NCI-H82 treated with DMSO at 0.1 percent for 48 hours (cell line): Measurements from ENCODE around the gene PLEKHG2.
A peak's percentile ranks its signal among the peaks of the same experiment; 100 is the strongest.

Experiments
- DNase-seq: peaks from one replicate; lab custom pipeline; 2025; ENCODE audit not compliant: unreplicated experiment; lab: John Stamatoyannopoulos, UW

The PLEKHG2 gene

DNA sequence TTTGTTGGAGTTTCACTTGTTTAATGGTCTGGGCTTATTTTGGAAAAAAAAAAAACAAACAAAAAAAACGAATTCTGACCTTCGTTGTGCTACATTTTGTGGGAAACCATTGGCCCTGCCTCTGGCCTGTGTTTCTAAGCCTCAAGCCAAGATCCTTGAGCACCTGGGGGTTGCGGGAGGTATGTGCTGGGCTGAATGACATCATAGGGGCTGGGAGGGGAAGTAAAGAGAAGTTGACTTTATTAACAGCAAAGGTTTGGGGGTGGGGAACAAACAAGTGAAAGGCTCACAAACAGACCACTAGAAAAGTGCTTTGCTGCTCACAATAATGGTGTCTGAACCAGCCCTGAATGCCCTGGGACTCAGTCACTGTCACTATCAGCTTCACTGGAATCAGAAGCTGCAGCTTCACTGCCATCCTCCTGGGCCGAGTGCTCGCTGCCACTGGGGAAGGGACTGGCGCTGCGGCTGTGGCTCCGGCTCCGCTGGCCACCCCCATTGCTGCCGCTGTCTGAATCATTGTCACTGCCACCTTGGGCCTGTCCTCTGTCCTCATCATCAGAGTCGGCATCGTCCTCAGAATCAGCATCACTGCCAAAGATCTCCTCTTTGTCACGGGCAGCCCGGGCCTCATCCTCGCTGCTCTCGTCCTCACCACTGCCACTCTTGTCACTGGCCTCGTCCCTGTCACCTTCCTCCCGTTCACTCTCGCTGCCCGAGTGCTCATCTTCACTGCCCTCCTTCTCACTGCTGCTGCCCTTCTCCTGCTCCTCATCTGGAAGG, 26.6 kb upstream of the PLEKHG2 start:
- DNase-seq = no peak

DNA sequence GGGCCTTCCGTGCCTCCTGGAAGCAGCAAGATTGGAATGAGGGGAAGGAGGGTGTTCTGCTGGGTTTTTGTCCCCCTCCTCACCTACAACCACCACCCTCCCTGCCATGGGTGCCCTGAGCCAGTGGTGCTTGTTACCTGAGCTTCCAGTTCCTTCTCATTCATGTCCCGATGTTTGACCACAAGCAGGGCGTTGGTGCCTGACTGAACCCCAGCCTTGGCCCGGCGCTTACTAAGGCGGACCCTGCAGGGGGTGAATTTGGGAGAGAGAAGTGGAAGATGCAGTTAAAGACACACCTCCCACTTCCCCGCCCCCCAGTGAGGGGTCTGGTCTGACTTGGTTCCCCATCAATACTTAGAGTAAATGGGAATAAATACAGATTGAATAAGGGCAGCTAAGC, 25.9 kb upstream of the PLEKHG2 start:
- DNase-seq = no peak

DNA sequence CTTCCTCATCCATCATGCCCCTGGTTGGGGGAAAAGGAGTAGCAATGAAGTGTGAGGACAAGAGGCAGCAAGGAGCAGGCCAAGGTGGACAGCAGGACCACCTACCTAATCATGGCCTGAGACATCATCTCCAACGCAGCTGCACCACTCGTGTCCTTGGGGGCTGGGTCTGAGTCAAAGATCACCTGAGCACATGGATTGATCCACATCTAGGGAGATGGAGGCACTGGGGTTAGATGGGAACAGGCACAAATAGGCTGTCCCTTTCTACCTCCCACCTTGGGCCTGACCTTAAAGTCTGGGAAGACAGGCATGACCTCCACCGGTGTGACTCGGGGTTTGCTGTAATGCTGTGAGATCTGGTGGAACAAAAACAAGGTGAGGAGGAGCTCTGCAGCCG, 23.8 kb upstream of the PLEKHG2 start:
- DNase-seq = no peak

DNA sequence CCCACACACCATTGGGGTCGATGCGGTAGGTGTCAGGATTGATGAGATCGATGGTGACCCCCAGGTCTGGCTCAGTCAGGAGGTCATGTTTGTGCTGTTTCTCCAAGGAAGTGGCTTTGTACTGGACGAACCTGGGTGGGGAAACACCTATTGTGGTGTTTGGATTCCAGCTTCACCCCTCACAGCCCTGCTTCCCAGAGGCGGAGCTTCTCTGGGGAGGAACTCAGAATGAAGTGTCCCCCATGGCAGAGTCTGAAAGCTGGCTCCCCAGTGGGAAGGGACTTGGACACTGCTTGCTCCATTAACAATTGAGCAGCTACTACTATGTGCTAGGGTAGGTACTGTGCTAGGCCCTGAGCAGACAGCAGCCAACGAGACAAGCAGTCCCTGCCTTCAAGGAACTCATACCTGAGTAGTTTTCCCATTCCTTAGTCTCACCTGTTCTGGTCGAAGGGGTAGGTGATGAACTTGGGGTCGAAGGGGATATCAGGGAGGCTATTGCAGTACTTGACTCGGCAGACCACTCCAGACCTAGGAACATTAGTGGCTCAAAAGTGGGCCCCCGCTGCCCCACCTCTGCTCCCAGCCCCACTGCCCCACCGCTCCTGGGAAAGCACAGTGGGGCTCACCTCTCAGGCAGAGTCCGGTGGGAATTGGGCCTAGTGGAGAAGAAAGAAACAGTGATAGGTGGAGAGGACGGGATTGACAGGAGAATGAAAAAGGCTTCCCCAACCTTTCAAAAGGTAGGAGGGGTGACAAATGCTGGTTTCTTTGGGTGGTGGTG, 22.6 kb upstream of the PLEKHG2 start:
- DNase-seq = no peak

DNA sequence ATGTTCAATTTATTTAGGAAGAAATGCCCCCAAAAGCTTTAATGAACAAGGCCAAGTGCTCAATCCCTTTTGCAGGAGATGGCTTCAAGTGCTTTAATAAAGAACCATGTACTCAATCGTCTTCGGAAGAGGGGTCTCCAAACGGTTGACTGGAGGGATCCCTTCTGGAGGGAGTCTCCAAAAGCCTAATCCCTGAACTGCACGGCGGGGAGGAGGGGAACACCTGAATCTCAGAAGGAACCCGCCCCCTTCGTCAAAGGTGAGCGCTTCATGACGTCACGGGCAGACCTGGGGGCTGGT, 22.1 kb upstream of the PLEKHG2 start:
- no peak for DNase-seq

DNA sequence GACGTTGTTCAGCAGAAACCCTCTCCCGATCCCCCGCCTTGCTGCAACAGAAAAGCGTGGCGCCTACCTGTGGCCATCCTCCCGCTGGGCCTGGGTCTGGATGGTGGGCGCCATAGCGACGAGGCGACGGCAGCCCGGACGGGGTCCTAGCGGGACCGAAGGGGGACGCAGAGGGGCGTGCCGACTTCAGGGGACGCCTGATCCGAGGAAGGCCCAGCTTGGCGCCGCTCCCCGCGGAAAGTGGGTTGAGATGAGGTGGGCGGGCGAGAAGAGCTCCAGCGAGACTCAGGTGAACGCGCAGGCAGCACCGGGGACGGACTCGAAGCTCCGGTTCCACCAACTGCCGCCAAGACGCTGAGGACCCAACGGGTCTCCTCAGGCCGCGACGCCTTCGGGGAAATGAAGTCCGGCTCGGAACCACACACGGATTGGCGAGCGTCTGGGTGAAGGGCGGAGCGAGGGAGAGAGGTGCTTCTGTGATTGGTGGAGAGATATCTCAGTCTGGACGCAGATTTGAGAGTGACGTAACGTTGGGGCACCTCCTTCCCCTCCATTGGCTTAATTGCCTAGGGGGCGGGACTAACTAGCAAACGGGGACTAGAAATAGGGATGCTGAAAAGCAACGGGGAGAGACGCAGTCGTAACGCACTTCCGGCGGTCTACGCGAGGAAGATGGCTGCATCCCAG, 21.6 kb upstream of the PLEKHG2 start, which contains the start of the genes MED29 and PAF1:
Gene MED29 (plus strand): TSS at position 628 of the 687 bp plus-strand sequence. CDS start 45 bp downstream, at position 673.
Gene PAF1 (minus strand): TSS at position 356 of the 687 bp plus-strand sequence. CDS start 242 bp downstream, at position 114.
- peak; percentile 100 for DNase-seq

DNA sequence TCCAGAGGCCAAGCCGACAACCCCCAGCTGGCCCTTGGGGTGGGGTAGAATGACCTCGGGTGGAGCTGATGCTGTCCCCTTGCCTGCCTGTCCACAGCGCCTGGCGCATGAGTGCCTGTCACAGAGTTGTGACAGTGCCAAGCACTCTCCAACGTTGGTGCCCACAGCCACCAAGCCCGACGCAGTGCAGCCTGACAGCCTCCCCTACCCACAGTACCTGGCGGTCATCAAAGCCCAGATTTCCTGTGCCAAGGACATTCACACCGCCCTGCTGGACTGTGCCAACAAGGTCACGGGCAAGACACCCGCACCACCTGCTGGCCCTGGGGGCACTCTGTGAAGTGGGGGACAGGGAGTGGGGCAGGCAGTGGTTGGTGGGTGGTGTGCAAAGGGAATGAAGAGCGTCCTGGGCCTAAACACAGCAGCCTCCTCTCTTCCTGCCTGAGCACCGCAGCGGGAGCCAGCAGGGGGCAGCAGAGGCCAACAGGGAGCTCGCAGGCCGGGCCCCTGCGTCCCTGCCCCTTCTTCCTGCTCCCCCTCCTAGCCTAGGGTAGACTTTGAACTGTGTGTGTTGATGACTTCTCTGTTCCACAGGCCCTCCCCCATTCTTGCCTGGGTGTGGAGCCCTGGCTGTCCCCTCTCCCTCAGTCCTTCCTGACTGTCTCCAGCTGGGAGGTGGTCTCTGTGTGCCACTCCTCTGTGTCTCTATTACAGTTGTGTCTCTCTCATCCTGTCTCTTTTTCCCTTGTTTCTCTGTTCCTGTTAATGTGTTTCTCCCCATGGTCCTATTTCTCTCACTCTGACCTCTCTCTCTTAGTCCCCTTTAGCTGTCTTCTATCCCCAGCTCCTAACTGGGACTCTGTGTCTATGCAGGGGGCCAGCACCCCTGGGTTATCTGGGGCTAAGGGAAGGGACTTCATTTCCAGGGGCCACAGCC, 14.8 kb upstream of the PLEKHG2 start:
- DNase-seq = peak; percentile 38

DNA sequence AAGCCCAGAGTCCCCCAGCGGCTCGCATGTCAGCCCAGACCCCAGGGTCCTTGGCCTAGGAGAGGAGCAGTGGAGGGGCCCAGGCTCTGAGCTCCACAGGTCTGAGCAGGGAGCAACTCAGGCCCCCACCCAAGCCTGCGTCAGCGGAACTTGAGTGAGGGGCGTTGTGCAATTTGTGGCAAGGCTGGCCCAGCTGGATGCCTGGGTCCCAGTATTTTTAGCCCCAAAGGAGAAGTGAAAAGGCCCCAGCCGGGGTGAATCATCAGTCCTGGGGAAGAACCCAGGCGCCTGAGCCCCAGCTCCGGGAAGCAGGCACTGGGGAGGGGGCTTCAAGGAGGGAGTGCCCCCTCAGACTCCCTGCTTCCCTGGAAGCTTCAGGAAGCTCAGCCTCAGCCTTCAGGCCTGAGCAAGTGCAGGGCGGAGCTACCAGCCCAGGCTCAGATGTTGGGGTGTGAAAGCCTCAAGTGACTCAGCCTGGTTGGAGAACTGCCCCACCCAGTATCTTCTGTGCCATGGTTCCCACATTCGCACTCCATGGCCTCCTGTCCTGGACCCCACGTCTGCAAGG, 14.1 kb upstream of the PLEKHG2 start:
- DNase-seq = no peak

DNA sequence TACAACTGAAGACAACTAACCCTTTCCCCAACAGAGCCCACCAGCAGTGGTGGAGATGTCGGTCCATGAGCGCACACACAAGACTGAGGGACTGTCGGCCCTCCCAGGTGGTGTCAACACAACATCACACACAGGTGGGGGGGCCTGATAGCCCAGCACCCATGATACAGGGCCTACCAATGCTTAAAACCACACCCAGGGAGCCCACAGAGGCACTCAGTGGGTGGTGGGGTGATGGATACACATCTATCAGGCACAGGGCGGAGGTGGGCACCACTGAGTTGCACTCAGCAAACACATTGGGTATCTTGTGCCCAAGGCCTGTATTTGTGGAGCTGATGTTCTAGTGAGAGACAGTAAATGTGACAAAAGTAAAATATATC, 12.8 kb upstream of the PLEKHG2 start:
- DNase-seq = no peak

DNA sequence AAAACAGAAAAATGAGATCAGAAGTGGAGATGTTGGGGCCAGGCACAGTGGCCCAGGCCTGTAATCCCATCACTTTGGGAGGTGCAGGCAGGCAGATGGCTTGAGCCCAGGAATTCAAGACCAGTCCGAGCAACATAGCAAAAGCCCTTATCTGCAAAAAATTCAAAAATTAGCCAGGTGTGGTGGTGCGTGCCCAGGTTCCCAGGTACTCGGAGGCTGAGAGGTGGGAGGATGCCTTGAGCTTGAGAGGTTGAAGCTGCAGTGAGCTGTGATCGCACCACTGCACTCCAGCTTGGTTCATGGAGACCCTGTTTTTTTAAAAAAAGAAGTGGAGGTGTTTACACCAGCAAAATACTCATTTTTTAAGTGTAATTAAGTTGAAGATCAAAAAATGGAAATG, 12.4 kb upstream of the PLEKHG2 start:
- no peak for DNase-seq

DNA sequence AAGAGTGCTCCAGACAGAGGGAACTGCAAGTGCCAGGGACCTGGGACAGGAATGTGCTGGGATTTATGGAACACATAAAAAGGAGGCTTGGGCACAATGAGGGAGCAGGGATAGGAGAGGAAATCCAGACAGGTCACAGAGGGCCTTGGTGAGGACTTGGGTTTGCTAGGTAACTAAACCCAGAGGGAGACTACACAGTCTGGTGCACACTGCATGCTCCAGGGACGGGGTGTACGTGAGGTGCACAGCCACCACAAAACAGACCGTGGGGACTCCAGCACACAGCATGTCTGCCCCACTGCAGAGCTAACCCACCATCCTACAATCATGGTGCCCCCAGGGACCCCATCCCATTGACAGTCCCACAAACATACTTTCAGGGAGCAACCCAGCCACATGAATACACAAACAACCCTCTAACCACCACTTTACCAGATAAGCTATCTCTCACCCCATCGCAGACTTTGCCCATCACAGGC, 11.4 kb upstream of the PLEKHG2 start:
- no peak for DNase-seq

DNA sequence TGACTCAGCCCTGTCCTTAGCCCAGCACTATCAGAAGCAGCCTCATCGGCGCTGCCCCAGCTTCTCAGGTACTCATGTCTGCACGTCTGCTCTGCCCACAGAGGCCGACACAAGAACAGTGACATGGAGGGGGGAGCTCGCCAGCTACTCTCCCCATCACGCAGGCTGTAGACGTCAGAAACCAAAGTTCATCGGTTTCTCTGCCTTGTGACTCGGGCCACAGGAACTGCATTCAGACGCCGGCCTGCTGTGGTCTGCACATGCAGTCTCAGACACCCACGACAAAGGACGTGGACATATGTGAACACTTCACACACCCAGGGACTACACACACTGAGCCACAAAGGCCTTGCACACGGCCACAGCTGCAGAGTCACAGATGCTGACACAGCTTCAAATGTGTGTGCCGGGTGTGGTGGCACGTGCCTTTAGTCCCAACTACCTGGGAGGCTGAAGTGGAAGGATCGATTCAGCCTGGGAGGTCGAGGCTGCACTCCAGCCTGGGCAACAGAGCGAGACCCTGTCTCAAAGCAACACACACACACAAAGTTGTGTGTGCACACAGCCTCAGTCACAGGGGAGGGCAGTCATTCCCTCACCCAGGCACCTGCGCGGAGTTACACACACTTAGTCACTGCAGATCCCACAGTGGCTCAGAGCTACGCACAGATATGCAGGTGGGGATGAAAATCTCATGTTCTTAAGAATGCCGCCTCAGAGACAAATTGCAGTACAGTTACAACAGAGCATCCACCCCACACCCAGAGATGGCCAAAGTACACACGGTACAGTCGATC, 10.7 kb upstream of the PLEKHG2 start:
- no peak for DNase-seq

DNA sequence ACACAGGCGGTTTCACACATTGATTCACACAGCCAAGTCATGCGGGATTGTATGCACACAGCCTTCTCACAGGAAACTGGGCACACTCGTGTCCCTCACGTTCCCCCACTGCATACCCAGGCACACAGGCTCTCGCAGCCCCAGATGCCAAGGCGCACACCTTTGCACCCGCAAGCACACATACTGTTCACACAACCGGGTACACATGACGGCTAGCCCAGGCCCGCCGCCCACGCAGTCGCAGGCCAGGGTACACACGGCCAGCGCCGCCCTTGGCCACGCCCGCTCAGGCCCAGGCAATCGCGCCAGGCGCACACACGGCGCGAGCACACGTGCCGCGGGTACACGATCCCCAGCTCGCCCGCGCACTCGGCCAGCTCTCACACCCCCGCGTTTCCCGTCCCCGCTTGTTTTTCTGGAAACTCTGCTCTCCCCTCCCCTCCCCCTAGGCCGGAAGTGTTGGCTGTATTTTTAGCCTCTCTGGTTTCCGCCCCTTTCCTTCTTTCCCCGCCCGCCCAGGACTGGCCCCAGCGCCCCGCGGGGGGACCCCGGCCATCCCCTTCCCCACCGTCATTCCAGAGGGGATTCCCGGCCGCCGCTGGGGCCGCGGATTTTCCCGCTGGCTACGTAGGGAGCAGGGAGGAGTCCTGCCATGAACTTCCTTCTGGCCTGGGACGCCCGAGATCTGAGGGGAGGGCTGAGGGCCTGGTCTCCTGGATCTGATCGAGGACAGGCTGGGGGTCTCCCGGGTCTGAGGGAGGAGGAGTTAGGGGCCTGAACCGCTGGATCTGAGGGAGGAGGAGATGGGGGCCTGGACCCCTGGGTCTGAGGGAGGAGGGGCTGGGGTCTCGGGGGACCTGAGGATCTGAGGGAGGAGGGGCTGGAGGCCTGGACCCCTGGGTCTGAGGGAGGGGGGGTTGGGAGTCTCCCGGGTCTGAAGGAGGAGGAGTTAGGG, 9.8 kb upstream of the PLEKHG2 start:
- no peak for DNase-seq

DNA sequence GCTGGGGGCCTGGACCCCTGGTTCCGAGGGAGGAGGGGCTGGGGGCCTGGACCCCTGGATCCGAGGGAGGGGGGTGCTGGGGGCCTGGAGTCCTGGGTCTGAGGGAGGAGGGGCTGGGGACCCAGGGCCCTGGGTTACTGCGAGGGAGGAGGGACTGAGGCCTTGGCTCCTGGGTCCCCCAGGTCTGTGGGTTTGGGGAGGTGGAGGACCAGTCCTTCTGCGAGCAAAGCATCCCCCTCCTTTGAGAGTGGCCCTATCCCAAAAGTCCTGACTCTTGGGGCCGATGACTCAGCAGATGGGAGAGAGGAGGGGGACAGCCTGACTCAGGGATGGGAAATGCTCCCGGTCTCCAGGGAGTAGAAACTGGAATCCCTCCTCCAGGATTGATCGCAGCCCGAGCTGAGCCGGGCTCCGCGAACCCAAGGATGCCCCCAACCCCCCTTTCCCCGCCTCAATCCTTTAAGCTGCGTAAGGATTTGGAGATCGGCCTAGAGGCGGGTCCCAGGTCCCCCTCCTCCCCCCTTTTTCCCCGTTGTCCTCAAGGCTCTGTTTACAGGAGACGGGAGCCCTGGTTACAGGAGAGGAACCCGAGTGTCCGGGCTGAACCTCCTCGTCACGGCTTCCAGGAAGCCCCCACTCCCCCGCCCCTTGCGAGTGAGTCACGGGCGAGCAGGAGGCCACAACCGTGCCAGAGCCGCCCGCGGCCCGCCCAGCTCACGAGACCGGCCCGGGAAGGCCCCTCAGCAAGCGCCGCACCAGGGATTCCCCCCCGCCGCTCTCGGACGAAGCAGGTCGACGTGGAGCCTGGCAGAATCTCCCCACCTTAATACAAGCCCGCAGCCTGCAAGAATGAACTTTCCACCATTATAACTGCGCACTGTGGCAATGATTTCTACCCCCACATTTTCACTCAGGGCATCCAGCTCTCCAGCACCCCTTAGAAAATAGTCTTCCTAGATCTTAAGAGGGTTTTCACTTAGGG, 8.8 kb upstream of the PLEKHG2 start:
- peak; percentile 94 for DNase-seq

DNA sequence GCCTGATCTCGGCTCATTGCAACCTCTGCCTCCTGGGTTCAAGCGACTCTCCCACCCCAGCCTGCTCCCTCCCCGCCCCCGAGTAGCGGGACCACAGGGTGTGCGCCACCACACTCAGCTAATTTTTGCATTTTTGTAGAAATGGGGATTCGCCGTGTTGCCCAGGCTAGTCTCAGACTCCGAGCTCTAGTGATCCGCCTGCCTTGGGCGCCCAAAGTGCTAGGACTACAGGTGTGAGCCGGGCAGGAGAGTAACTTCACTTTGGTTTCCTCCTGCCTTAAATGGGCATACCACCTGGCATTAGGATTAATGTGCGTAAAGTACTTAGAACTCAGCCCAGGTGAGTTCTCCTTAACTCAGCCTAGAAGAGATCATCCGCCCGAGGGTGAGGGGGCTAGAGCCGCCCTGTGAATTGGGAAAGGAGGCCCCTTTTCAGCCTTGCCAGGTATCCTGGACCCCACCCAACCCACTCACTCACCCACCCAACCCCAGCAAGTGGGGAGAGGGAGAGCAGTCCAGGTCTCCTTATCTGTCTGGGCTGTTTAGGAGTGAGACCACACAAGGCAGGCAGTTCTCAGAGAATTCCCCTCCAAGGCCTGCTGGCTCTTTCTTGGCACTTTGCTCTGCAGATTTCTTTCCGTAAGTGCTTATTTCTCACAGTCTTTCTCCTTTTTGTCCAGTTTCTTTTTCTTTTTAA, 7.1 kb upstream of the PLEKHG2 start:
- DNase-seq = no peak

DNA sequence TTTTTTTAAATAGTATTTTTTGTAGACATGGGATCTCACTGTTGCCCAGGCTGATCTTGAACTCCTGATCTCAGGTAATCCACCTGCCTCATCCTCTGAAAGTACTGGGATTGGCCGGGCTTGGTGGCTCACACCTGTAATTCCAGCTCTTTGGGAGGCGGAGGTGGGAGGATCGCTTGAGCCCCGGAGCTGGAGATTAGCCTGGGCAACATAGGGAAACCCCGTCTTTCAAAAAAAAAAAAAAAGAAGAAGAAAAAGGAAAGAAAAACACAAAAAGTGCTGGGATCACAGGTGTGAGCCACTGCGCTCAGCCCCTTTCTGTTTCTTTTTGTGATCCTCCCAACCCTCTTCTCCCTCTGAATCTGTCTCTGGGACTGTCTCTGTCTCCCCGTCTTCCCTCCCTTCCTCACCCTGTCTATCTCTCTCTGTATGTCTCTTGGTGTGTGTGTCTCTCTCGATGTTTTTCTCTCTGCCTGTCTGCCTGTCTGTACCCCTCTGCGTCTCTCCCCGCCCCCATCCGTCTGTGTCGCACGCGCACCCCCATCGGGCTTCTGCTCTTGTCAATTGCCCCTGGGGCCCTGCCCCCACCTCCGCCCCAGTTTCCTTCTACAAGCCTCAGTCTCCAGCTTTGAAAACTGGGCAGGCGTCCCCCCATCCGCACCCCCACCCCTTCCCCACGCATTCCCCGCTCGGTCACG, 6.4 kb upstream of the PLEKHG2 start:
- DNase-seq = no peak
